Sigmoid colon (tissue), 7 donors: ENCODE measurements around the gene NSA2. TPM values are rescaled to one million over a fixed set of nuclear protein-coding genes. Genes with fewer than 3 reads are reported as not detected.

ENCODE experiments used
- DNase-seq: peaks from one replicate; pipeline ENCODE4 v3.0.0-alpha.2; 2019
- H3K27ac ChIP-seq, 4 donors: fragments of 200-600 bp; sonication (generic); one replicate each; pipeline ENCODE4 v1.5.1; 2016 to 2019; ENCODE audit warnings: mild to moderate bottlenecking in 1 of 4
- H3K27me3 ChIP-seq, 3 donors: fragments of 200-600 bp; sonication (generic); one replicate each; pipeline ENCODE4 v1.5.1; 2019; ENCODE audit warnings: mild to moderate bottlenecking in 1 of 3
- H3K36me3 ChIP-seq, 4 donors: fragments of 200-600 bp; sonication (generic); one replicate each; pipeline ENCODE4 v1.5.1; 2016 to 2019
- H3K4me1 ChIP-seq, 4 donors: fragments of 200-600 bp; sonication (generic); one replicate each; pipeline ENCODE4 v1.5.1; 2017 to 2019
- H3K4me3 ChIP-seq, 4 donors: fragments of 200-600 bp; sonication (generic); one replicate each; pipeline ENCODE4 v1.5.1; 2017 to 2019; ENCODE audit warnings: mild to moderate bottlenecking in 2 of 4, moderate library complexity in 1 of 4
- H3K9me3 ChIP-seq, 4 donors: fragments of 200-600 bp in 3 of 4; sonication (generic) in 3 of 4; one replicate each; pipeline versions ENCODE4 v1.5.1 to v1.6.1; 2013 to 2019
- EP300 ChIP-seq, 4 donors: sonication (generic); formaldehyde crosslinking; IDR thresholded peaks; one replicate each; pipeline ENCODE4 v1.6.1; 2017; ENCODE audit warnings: antibody characterized with exemption in 4 of 4
- POLR2A ChIP-seq, 2 donors: fragments of 450-650 bp; IDR thresholded peaks; one replicate each; pipeline ENCODE4 v1.6.1; 2016; ENCODE audit warnings: antibody characterized with exemption in 2 of 2, mild to moderate bottlenecking in 2 of 2, moderate library complexity in 2 of 2
- POLR2AphosphoS5 ChIP-seq, 4 donors: sonication (generic); formaldehyde crosslinking; IDR thresholded peaks; one replicate each; pipeline ENCODE4 v1.6.1; 2017; ENCODE audit warnings: antibody characterized with exemption in 4 of 4
- WGBS, 2 donors: extraction: QIAGEN DNeasy Blood & Tissue Kit; methylation state at CpG; one replicate each; pipeline ENCODE4 v1.1.7; 2013; 5-methylcytosine and 5-hydroxymethylcytosine counted together
- intact Hi-C: fragments of 100-400 bp; cut with DNase I; formaldehyde crosslinking; loops from one replicate; pipeline ENCODE4 v1.15.1; 2023
- polyA plus RNA-seq, 3 donors: library from polyadenylated mRNA; stranded (reverse); fragments of 200-250 nt; gene quantifications; one replicate each; pipeline ENCODE4 v1.2.3, GENCODE V29; 2013
- total RNA-seq, 4 donors: library from RNA; depleted of rRNA; stranded (reverse); fragments of >200 nt; gene quantifications; one replicate each; pipeline ENCODE4 v1.1.0, GENCODE V29; 2016
- TF ChIP-seq, protein P1 (sequence below), 4 experiments: fragments of 450-650 bp in 3 of 4; fragments of 200-600 bp in 1 of 4; IDR thresholded peaks; one replicate each; pipeline ENCODE4 v1.5.1; 2016 to 2019; ENCODE audit warnings: antibody characterized with exemption in 4 of 4, mild to moderate bottlenecking in 3 of 4, moderate library complexity in 2 of 4
- donor health status: healthy with polysubstance abuse.
- donor health status: Bipolar disorder and iron deficiency.
- donor health status: healthy.

Gene NSA2
- total and polyA plus RNA-seq, 7 donors: 106 to 182 (median 157) TPM

DNA sequence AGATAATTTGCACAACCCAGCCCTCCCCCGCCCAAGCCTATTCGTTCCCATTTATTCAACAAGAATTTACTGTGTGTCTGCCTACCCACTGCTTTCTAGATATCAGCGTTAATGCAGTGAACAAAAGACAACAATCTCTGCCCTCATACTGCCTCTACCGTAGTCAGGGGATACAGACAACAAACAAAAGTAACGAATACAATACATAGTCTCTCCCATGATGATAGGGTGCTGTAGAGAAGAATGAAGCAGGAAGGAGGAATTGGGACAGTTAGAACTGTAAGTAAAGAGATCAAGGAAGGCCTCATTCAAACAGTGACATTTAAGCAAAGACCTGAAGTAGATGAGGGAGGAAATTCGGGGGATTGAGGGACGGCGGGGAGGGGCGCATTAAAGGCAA lies 1.8 kb upstream of the NSA2 start:
- no peak for DNase-seq
- no peaks in the 10 kb centered on the region for H3K27me3 ChIP-seq
- TF ChIP-seq, protein P1, sequence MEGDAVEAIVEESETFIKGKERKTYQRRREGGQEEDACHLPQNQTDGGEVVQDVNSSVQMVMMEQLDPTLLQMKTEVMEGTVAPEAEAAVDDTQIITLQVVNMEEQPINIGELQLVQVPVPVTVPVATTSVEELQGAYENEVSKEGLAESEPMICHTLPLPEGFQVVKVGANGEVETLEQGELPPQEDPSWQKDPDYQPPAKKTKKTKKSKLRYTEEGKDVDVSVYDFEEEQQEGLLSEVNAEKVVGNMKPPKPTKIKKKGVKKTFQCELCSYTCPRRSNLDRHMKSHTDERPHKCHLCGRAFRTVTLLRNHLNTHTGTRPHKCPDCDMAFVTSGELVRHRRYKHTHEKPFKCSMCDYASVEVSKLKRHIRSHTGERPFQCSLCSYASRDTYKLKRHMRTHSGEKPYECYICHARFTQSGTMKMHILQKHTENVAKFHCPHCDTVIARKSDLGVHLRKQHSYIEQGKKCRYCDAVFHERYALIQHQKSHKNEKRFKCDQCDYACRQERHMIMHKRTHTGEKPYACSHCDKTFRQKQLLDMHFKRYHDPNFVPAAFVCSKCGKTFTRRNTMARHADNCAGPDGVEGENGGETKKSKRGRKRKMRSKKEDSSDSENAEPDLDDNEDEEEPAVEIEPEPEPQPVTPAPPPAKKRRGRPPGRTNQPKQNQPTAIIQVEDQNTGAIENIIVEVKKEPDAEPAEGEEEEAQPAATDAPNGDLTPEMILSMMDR (IDR thresholded peaks at IDR 0.05): no peak
- TF ChIP-seq POLR2A (IDR thresholded peaks at IDR 0.05) (no peak), EP300 (IDR thresholded peaks at IDR 0.05) (no peak), POLR2AphosphoS5 (IDR thresholded peaks at IDR 0.05) (no peak)
- no peak overlapping the region for H3K4me3 ChIP-seq
- no peaks in the 10 kb centered on the region for H3K9me3 ChIP-seq
- no peak overlapping the region for H3K27ac ChIP-seq
- peaks cover 0 to 41% (median 27%) of the 10 kb centered on the region in 4 donors for H3K4me1 ChIP-seq
- WGBS, 2 donors: 26 to 69% methylated on average over 9 of the region's 9 CpGs
- H3K36me3 ChIP-seq: peaks cover 0 to 44% (median 2%) of the 10 kb centered on the region in 4 donors
- intact Hi-C loops: loop anchor here (10.0 kb wide), 1 partner anchor 150 kb away; no protein-coding TSS in a partner anchor

DNA sequence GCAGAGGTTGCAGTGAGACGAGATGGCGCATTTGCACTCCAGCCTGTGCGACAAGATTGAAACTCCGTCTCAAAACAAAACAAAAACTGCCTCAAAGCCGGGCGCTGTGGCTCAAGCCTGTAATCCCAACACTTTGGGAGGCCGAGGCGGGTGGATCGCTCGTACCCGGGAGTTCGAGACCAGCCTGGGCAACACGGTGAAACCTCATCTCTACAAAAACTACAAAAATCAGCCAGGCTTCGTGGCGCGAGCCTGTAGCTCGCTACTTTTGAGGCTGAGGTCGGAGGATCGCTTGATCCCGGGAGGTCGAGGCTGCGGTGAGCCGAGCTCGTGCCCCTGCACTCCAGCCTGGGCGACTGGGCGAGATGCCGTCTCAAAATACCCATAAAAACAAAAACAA lies 1.1 kb upstream of the NSA2 start:
- DNase-seq: no peak
- TF ChIP-seq POLR2AphosphoS5 (IDR thresholded peaks at IDR 0.05) (no peak), POLR2A (IDR thresholded peaks at IDR 0.05) (no peak), EP300 (IDR thresholded peaks at IDR 0.05) (no peak)
- TF ChIP-seq, protein P1 (IDR thresholded peaks at IDR 0.05): no peak
- H3K27ac ChIP-seq: peak overlapping the region in 2 of 4 donors; percentile 79 to 85
- WGBS, 2 donors: 52 to 67% methylated on average over 27 of the region's 27 CpGs
- peaks cover 0 to 45% (median 3%) of the 10 kb centered on the region in 4 donors for H3K36me3 ChIP-seq
- peaks cover 0 to 41% (median 27%) of the 10 kb centered on the region in 4 donors for H3K4me1 ChIP-seq
- H3K9me3 ChIP-seq: no peaks in the 10 kb centered on the region
- intact Hi-C loops: loop anchor here (2.0 to 10.0 kb wide), 2 partner anchors 81 to 149 kb away; partner anchors contain the start of gene HEXB
- peak overlapping the region; percentile 92 to 96 (median 94) for H3K4me3 ChIP-seq
- no peaks in the 10 kb centered on the region for H3K27me3 ChIP-seq

DNA sequence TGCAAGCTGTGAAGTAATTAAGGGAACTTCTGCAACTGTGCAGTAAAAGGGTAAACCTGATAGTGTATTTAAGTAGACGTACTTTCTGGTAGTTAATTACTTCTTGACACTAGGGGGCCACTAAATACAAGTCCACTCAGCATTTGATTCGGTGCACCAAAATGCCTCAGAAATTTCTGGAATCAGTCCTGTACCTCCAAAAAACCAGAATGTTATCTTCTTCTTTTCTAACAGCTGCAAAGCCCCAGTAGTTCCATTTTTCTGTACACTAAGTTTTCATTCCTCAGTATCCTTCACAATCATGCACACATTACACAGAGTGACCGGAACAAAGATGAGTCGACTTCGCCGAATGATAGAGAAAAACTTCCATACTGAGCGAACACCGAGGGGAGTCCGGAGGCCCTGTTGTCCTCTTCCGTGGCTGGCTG lies 616 bp upstream of the NSA2 start:
- DNase-seq: no peak
- 0% methylated on average over 10 of the region's 10 CpGs for WGBS, 2 donors
- Histone ChIP-seq H3K27me3 (no peaks in the 10 kb centered on the region), H3K4me1 (peaks cover 0 to 37% (median 27%) of the 10 kb centered on the region in 4 donors), H3K9me3 (no peaks in the 10 kb centered on the region), H3K36me3 (peaks cover 0 to 46% (median 5%) of the 10 kb centered on the region in 4 donors), H3K4me3 (peak overlapping the region; percentile 92 to 96 (median 94)), H3K27ac (peak overlapping the region; percentile 79 to 89 (median 84))
- TF ChIP-seq, protein P1 (IDR thresholded peaks at IDR 0.05): peak in 3 of 4 experiments; percentile 23 to 40 (median 36)
- TF ChIP-seq EP300 (IDR thresholded peaks at IDR 0.05): no peak
- intact Hi-C loops: loop anchor here (2.0 to 10.0 kb wide), 2 partner anchors 82 to 148 kb away; partner anchors contain the start of gene HEXB

DNA sequence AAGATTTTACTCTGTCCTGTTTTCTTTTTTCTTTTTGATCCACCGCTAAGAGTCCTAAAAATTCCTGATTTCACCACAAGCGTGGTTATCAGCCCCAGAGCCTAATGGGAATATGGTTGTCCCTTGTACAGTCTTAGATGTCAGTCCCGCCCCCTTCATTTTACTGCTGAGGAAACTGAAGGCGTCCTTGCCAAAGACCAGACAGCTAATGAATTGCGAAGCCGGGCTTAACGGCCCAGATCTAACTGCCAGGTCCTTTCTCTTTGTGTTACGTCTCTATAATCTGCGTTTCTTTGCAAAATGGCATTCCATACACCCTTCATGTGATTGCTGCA lies 497 bp downstream of the NSA2 start:
- 0% methylated on average over 9 of the region's 9 CpGs for WGBS, 2 donors
- DNase-seq: no peak
- Histone ChIP-seq H3K36me3 (peaks cover 6 to 46% (median 10%) of the 10 kb centered on the region in 4 donors), H3K4me1 (peaks cover 0 to 31% (median 27%) of the 10 kb centered on the region in 4 donors), H3K9me3 (no peaks in the 10 kb centered on the region), H3K27me3 (no peaks in the 10 kb centered on the region), H3K4me3 (peak overlapping the region; percentile 92 to 96 (median 94)), H3K27ac (peak overlapping the region; percentile 79 to 89 (median 84))
- TF ChIP-seq, protein P1 (IDR thresholded peaks at IDR 0.05): no peak
- no peak for TF ChIP-seq POLR2AphosphoS5 (IDR thresholded peaks at IDR 0.05)
- TF ChIP-seq EP300 (IDR thresholded peaks at IDR 0.05): no peak
- TF ChIP-seq POLR2A (IDR thresholded peaks at IDR 0.05): no peak
- intact Hi-C loops: loop anchor here (2.0 to 10.0 kb wide), 2 partner anchors 83 to 147 kb away; partner anchors contain the start of gene HEXB

DNA sequence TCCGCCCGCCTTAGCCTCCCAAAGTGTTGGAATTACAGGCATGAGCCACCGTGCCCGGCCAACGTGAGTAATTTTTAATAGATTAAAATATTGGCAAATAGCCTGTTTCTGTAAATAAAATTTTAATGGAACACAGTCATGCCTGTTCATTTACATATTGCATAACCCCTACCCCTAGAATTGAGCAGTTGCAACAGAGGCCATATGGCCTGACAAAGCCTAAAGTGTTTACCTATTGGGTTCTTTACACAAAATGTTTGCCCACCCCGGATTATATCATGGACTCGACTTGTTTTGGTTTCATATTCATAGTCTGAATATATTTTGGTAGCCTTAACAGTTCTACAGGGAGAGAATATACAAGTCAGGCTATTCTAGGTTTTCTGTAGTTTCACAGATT lies 5.3 kb downstream of the NSA2 start:
- intact Hi-C loops: no loop called here
- no peak overlapping the region for H3K4me3 ChIP-seq
- H3K4me1 ChIP-seq: peaks cover 0 to 11% (median 8%) of the 10 kb centered on the region in 4 donors
- no peaks in the 10 kb centered on the region for H3K9me3 ChIP-seq
- no peak for DNase-seq
- H3K27ac ChIP-seq: no peak overlapping the region
- TF ChIP-seq POLR2AphosphoS5 (IDR thresholded peaks at IDR 0.05) (no peak), EP300 (IDR thresholded peaks at IDR 0.05) (no peak), POLR2A (IDR thresholded peaks at IDR 0.05) (no peak)
- TF ChIP-seq, protein P1 (IDR thresholded peaks at IDR 0.05): no peak
- 74 to 91% methylated on average over 7 of the region's 7 CpGs for WGBS, 2 donors
- no peaks in the 10 kb centered on the region for H3K27me3 ChIP-seq
- H3K36me3 ChIP-seq: peaks cover 7 to 86% (median 31%) of the 10 kb centered on the region in 4 donors
